Endometrial microvascular endothelial cells (primary cell): ENCODE data around the gene DYNC2LI1. TPM values are rescaled to one million over a fixed set of nuclear protein-coding genes. Genes with fewer than 3 reads are reported as not detected.
"Not testable (repeated sequence)": the region's sequence is repeated elsewhere in the genome, so short reads cannot be mapped to it uniquely, and the experiment has no call there.

ENCODE experiments used
- in situ Hi-C: cut with HindIII; loops from 2 replicates; pipeline ENCODE4 v1.10.0; 2017; ENCODE audit warnings: low sequenced_read_pairs, low pct_unique_long_range_greater_than_20kb; ENCODE audit errors: inconsistent ontology term
- total RNA-seq: library from RNA; depleted of rRNA; stranded (reverse); fragments of >200 nt; gene quantifications from one replicate; pipeline ENCODE4 v1.2.3, GENCODE V29; 2015; ENCODE audit errors: inconsistent ontology term

DYNC2LI1 gene
- total RNA-seq: 10.8 TPM

DNA sequence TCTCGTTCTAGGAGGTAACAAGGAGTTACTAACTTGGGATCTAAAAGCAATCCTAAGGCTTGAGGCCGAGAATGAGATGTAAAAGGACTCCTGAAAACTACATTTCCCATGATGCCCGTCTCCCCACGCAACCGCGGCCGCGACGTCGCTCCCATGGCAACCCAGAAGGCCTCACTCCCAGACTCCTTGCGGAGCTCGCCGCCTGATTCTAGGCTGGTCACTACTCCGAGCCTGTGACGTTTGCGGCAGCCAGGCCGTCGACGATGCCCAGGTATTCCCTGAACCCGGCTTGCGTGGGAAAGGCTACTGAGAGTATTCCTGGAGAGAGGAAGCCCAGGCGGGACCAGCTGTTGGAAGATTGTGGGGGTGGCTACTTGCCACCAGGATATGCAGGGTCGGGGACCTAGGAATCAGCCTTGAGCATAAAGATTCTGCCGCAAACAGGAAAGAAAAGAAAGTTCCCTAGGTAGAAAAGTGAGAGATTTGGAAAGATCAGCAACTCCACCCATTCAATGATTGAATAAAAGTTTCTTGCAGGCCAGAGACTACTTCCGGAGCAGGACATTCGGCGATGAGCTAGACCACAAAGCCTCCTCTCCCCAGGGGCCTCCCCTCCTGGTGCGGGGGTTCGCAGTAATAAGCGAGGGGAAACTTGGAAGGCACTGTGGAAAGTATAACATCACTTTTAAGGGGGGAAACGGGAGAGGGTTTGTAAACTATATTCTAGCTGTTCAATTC is at the start of gene DYNC2LI1:
Gene DYNC2LI1 (plus strand): TSS at position 164 of the 738 bp plus-strand sequence. CDS start 100 bp downstream, at position 264.
- in situ Hi-C loops: no loop called here

DNA sequence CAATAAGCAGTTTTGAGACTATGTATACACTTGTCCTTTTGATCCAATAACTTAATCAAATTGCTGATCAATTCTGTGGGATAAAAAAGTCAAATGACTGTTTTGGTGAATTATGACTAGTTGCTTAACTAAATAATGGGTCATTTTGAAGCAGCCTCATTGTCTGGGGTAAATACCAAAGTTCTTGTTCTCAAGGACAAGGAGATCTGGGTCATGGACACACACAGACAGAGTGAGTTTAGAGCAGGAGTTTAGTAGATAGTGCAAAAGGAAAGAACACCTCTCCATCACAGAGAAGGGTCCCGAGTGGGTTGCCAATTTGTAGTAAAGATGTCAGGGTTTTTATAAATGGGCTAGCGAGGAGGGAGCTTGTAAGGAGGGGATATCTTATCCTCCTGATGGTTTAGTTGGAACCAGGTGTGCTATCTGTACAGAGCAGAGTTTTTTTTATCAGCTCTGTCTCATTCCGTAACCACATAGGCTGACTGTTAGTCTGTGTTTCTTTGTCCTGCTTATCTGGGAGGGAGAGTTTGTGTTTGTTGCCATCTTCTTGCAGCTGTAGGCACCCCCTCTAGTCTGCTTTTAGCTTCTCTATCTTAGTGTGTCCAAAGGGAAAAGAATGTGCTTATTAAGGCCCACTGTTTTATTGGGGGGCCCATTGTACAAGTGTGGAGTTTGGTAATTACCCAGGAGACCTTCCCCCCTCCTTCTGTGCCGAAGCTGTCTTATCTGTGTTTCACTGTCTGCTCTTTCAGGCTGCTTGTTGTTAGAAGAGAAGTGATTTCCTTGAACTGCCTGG is 48.9 kb upstream of the DYNC2LI1 start:
- in situ Hi-C loops: no loop called here

DNA sequence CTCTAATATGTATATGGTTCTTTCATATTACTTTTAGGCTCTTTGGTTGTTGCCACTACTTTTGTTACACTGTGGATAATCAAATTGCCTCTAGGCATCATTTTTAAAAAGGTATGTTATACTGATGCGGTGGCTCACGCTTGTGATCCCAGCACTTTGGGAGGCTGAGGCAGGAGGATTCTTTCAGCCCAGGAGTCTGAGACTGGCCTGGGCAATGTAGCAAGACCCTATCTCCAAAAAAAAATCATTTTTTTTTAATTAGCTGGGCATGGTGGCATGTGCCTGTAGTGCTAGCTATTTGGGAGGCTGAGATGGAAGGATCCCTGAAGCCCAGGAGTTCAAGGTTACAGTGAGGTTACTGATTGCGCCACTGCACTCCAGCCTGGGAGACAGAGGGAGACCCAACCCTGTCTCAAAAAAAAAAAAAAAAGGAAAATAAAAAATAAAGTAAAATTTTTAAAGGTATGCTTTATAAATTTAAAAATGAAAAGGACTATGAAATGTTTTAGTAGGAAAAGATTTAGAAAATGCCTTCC is 48.1 kb upstream of the DYNC2LI1 start:
- in situ Hi-C loops: no loop called here

DNA sequence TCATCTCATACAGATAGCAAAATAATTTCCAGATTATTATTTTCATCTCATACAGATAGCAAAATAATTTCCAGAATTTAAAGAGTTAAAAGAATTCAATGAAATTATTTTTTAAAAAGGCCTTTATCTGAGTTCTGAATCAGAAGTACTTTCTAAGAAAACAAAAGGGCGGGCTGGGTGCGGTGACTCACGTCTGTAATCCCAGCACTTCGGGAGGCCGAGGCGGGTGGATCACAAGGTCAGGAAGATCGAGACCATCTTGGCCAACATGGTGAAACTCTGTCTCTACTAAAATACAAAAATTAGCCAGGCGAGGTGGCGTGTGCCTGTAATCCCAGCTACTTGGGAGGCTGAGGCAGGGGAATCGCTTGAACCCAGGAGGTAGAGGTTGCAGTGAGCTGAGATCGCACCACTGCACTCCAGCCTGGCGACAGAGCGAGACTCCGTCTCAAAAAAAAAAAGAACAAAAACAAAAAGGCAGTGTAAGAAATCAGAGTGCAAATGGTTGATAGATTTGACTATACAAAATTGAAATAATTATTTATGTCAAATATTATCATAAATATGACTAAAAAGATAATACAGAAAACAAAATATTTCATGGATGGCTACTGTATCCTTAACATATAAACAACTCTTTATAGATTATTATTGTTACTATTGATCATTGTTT is 46.7 kb upstream of the DYNC2LI1 start:
- in situ Hi-C loops: not testable (repeated sequence)

DNA sequence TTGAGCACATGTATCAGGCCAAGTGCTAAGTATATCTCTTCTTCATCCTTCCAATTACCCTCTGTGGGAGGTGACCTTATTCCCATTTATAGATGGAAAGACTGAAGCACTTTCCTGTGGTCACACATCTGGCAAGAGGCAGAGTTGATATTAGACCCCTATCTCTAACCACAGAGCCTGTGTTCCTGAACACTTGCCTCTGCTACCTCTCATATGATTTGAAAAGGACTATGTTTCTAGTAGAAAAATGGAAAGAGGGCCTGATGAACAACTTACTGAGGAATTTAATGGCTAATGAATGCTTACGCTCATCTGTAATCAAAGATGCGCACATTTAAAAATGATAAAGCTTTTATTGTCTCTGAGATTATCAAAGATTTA is 46.2 kb upstream of the DYNC2LI1 start:
- in situ Hi-C loops: no loop called here

DNA sequence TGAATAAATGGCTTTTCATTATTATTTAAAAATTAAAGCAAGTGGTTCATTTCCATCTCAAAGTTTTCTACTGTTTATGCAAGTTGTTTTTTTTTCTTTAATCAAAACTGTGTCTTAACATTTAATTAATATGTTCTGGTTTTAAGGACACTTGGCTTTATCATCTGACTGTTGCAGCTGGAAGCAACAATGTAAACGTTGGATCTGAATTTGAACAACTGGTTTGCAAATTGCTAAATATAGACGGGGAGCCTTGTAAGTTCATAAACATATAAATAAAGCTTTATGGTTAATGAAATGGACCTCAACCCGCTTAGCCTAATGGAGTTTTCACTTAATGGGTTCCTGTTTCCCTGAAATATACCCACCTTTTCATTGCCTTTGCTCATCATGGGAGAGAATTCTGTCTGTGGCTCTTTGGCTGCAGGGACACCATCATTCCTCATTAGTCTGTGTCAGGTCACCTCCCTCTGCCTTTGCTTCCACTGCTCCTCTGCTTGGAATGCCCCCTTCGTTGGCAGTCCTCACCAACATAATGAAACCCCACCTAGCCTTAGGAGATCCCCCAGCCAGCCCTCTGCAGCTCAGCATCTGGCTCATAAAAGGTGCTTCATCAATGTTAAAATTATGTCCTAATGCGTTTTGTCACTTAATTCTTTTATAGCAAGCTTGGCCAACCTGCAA is 44.2 kb upstream of the DYNC2LI1 start:
- in situ Hi-C loops: no loop called here

DNA sequence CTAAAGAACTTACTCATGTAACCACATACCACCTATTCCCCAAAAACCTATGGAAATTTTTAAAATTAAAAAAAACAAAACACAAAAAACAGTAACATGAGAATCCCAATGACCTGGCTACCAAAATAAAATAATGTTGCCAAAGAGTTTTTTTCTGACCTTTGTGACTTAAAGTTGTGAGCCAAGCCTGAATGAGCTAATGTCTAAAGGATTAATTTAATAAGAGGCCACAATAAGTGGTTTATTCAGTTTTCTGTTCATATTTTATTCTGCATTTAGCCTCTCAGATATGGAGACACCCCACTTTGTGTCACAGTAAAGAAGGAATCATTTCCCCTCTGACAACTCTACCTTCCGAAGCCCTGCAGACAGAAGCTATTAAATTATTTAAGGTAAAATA is 42.6 kb upstream of the DYNC2LI1 start:
- in situ Hi-C loops: no loop called here

DNA sequence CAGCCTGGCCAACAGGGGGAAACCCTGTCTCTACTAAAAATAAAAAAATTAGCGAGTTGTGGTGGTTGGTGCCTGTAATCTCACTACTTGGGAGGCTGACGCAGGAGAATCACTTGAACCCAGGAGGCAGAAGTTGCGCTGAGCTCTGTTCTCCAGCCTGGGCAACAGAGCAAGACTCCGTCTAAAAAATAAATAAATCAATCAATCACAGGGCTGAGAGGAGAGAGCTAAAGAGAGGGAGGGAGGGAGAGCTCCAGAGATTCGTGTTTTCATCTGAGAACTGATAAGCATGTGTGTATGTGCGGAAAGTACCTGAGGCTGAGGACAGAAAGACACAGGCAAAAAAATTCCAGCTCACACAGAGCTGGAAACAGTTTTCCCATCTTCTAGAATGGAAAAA is 37.2 kb upstream of the DYNC2LI1 start:
- in situ Hi-C loops: no loop called here

DNA sequence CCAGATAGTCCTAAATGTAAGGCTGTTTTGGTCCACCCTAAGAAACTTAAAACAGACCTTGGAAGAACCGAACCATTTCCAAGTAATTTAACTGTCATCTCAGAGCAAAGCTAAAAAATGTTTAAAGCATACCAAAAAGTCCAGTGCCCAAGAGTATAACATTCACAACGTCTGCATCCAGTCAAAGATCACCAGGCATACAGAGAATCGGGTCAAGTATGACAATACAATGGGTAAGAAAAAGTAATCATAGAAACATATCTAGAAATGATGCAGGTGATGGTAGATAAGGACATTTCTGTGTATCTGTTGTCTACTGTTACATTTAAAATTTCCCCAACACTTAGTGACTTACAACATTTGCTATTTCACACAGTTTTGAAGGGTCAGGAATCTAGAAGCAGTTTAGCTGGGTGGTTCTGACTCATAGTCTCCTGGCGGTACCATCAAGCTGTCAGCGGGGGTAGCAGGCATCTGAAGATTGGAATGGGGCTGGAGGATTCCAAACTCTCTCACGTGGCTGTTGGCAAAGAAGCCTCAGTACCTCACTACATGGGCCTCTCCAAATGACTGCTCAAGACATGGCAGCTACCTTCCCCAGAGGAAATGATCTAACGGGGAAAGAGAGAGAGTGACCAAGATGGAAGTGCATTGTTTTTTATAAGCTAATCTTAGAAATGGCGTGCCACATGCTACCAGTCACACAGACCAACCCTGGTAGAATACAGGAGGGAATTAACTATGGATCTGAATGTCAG is 36.6 kb upstream of the DYNC2LI1 start:
- in situ Hi-C loops: no loop called here

DNA sequence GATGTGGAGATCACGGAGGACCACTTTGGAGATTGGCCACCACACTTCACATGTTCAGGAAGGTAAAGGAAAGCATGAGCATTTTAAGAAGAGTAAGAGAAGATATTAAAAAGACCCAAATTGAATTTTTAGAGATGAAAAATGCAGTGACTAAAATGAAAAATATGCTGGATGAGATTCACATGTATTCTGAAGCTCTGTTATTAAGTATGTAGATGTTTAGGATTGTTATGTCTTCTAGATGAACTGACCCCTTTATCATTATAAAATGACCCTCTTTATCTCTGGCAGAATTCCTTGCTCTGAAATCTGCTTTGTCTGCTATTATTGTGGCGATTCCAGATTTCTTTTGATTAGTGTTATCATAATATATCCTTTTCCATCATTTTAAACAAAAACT is 36.0 kb upstream of the DYNC2LI1 start:
- in situ Hi-C loops: no loop called here

DNA sequence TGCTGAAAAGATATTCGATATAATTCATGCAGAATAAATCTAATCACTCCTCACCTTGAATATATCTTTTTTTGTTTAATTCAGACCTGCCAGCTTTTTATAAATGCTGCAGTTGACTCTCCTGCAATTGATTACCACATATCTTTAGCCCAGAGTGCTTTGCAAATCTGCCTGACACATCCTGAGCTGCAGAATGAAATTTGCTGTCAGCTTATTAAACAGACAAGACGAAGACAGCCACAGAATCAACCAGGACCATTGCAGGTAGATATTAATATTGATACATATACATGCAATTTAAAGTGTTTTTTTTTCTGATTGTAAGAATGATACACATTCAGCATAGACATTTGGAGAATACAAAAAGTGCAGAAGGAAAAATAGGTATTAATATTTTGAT is 35.6 kb upstream of the DYNC2LI1 start:
- in situ Hi-C loops: no loop called here

DNA sequence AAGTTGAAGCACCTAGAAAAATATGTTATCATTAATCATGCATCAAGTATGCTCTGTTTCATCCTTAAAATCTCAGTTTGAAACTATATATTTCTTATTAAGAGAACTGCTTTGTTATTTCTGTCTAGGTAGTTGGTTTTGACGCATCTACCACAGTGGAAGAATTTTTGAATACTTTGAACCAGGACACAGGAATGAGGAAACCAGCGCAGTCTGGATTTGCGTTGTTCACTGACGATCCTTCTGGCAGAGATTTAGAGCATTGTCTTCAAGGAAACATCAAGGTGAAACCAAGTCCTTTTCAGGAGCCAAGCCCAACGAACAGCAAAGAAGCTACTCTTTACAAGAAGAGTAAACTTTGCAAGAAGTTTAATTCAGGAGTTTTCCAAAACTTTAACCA is 30.1 kb upstream of the DYNC2LI1 start:
- in situ Hi-C loops: no loop called here

DNA sequence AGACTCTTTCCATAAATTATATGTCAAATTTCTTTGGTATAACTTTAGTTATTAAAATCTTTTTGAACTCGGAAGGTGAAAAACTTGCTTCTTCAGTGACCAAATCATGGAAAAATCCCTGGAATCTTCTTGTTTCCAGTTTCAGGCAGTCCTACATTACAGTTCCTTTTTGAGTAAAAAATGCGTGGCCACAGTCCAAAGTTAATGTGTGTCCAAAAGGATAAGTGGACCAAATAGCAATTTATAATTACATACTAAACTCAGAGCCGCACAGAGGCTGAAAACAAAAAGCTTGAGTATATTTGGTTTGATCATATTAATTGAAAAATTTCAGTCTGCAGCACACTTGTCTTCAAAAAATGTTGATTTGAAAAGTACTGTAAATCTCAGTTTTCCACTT is 28.4 kb upstream of the DYNC2LI1 start:
- in situ Hi-C loops: no loop called here

DNA sequence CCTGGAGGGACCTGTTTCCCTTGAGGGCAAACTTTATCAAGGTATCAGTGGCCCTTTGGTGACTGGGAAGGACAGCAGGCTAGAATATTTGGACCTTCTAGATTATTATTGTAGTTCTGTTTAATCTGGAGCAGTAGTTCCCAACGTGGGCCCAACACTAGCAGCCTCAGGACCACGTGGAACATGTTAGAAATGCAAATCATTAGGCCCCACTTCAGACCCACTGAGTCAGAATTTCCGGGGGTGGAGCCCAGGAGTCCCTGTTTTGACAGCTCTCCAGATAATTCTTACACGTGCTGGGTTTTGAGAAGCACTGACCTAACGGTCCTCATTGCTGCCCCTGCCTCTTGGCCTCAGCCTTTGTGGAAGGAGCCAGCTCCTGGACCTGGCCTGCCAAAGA is 25.5 kb upstream of the DYNC2LI1 start:
- in situ Hi-C loops: no loop called here

DNA sequence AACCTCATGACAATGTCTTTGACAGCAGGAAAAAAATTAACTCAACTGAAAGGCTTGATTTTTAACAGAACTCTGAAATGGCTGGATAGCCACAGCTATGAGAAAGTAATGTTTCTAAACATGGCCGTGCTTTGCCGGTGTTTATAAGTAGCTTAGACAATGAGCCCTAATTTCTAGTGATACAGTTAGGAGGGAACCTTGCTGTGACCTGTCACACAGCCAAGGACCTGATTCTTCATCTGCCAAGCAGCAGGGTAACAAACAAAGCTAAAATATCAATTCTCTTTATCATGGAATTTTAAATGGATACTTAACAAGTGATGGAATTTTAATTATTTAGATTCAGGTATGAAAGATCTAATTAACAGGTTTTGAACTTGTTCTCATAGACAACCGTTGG is 24.3 kb upstream of the DYNC2LI1 start:
- in situ Hi-C loops: no loop called here

DNA sequence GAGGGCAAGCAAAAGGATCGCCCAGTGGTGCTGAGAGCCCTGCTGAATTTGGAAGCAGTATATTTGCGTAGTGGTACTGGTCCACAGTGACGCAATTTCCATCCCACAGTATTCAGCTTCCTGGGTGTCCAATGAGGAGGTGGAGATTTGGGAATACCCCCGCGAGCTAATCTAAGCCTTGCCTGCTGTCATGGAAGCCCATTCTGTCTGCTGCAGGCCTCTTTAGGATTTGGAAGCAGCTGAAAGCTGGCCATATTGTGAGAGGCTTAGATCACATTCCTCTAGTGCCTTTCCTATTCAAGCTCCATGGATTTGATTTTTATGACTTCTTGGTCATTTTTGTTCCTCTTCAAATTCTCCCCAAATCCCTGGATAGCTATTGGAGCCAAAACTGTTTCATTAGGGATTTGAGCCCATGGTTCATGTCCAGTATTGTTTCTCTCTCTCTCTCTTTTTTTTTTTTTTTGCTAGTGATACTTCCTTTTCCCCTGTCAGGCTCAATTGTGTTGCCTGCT is 22.3 kb upstream of the DYNC2LI1 start:
- in situ Hi-C loops: no loop called here

DNA sequence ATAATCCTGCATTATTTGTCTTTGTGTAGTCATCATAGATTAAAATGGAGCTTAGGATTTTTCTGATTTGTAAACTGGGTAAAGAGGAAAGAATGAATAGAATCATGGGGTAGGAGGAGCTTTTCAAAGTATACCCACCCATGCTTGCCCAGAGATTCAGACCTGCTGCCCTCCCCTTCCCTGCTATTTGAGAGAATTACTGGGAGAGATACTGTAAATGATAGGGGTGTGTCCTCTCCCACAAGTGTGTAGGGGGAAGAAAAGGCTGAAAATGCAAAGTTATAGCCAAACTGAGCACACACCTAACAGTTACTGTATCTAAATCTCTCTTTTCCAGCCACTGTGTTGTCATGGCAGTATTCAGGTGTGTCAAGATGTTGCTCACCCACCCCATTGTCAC is 21.5 kb upstream of the DYNC2LI1 start:
- in situ Hi-C loops: no loop called here

DNA sequence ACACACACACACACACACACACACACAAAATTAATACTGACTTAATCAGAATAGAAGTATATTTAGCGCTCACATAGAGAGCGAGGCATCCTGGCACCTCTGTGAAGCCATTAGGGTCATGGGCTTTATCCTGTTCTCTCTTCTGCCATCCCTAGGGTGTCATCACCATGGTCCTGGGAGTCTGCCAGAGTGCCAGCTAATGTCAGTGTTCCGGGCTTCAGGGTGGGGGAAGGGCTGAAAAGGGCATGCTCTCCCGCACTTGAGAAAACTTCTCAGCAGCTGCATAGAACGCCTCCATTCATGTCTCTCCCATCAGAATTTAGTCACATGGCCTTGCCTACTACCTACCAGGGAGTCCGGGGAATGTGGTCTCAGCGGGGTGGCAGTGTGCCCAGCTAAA is 19.7 kb upstream of the DYNC2LI1 start:
- in situ Hi-C loops: no loop called here
